ENCODE measurements around the gene DUSP2.
"Not testable (repeated sequence)": the region's sequence is repeated elsewhere in the genome, so short reads cannot be mapped to it uniquely, and the experiment has no call there.

Gene DUSP2

GRCh38 chr2:96146881-96147592 is 1.8 kb upstream of the DUSP2 start:
- DNase-seq: no peak

- DNase-seq: peak; percentile 86
Observed at GRCh38 chr2:96146153-96146880, 1.1 kb upstream of the DUSP2 start.

- DNase-seq: peak; percentile 31
Observed at GRCh38 chr2:96145848-96146152, 560 bp upstream of the DUSP2 start.

GRCh38 chr2:96144481-96145035 is 682 bp downstream of the DUSP2 start:
- peak; percentile 25 for DNase-seq

- DNase-seq: peak; percentile 25
Observed at GRCh38 chr2:96143848-96144480, 1.3 kb downstream of the DUSP2 start.

- no peak for DNase-seq
Observed at GRCh38 chr2:96143231-96143847, 1.9 kb downstream of the DUSP2 start.

- DNase-seq: peak; percentile 69
Observed at GRCh38 chr2:96142217-96143113, 2.8 kb downstream of the DUSP2 start.

GRCh38 chr2:96141624-96141967 is 3.6 kb downstream of the DUSP2 start:
- DNase-seq: not testable (repeated sequence)

- DNase-seq: no peak
Observed at GRCh38 chr2:96140941-96141623, 4.2 kb downstream of the DUSP2 start.

GRCh38 chr2:96139181-96139758 is 6.0 kb downstream of the DUSP2 start:
- no peak for DNase-seq

- DNase-seq: peak; percentile 59
Observed at GRCh38 chr2:96138179-96139145, 6.8 kb downstream of the DUSP2 start, which contains the start of gene ASTL. Gene ASTL (minus strand): TSS chr2:96138502. CDS start chr2:96138436, 66 bp downstream.

GRCh38 chr2:96137321-96138178 is 7.7 kb downstream of the DUSP2 start:
- no peak for DNase-seq

GRCh38 chr2:96136129-96136720 is 9.0 kb downstream of the DUSP2 start:
- DNase-seq: no peak

GRCh38 chr2:96135621-96136020 is 9.6 kb downstream of the DUSP2 start:
- DNase-seq: no peak

GRCh38 chr2:96135171-96135570 is 10.1 kb downstream of the DUSP2 start:
- DNase-seq: no peak

- DNase-seq: no peak
Observed at GRCh38 chr2:96134421-96134820, 10.8 kb downstream of the DUSP2 start.

GRCh38 chr2:96131813-96132745 is 13.2 kb downstream of the DUSP2 start:
- DNase-seq: no peak
